ENCODE data around the gene DIABLO. TPM values are rescaled to one million over a fixed set of nuclear protein-coding genes. Genes with fewer than 3 reads are reported as not detected.

DIABLO gene
- total and polyA plus RNA-seq, 9 of the 15 experiments (the other 6 are each of a cell fraction or from before 2014, with no cell fraction given), result 37.3 to 101 (median 80.1) TPM

- TF ChIP-seq NR2C2 (CRISPR knock-in tag; IDR thresholded peaks at IDR 0.05), result no peak
- TF ChIP-seq NR2C2 (tag; IDR thresholded peaks at IDR 0.05), result no peak
- TF ChIP-seq MEF2A (IDR thresholded peaks at IDR 0.05; ENCODE audit: control insufficient read depth, low read depth, low read length), result no peak
- TF ChIP-seq RFX1 (IDR thresholded peaks at IDR 0.05), result no peak
- TF ChIP-seq TARDBP (IDR thresholded peaks at IDR 0.05), result no peak
- no peak for TF ChIP-seq NR2C1 (IDR thresholded peaks at IDR 0.05)
- no peak for TF ChIP-seq NR2C1 (tag; IDR thresholded peaks at IDR 0.05)
- TF ChIP-seq DACH1 (IDR thresholded peaks at IDR 0.05; ENCODE audit: partially characterized antibody), result no peak
- TF ChIP-seq TBP (optimal IDR thresholded peaks at IDR 0.05; ENCODE audit: low read depth, low read length), result peak; percentile 50
- TF ChIP-seq KAT8 (IDR thresholded peaks at IDR 0.05; ENCODE audit: low read depth), result no peak
- TF ChIP-seq SAFB2 (IDR thresholded peaks at IDR 0.05; ENCODE audit: borderline replicate concordance, low read depth, low read length, severe bottlenecking), result no peak
- no peak for TF ChIP-seq ZNF655 (CRISPR knock-in tag; IDR thresholded peaks at IDR 0.05)
- no peak for TF ChIP-seq POLR3G (IDR thresholded peaks at IDR 0.05; ENCODE audit: extremely low read depth, insufficient read length, insufficient replicate concordance)
- no peak for TF ChIP-seq ZNF518B (CRISPR knock-in tag; IDR thresholded peaks at IDR 0.05)
- no peak for TF ChIP-seq RBM14 (IDR thresholded peaks at IDR 0.05; ENCODE audit: borderline replicate concordance, insufficient read depth, low read depth, low read length)
- no peak for TF ChIP-seq BRCA1 (IDR thresholded peaks at IDR 0.05)
- TF ChIP-seq BRCA1 (CRISPR knock-in tag; IDR thresholded peaks at IDR 0.05), result no peak
- no peak for TF ChIP-seq SNRNP70 (optimal IDR thresholded peaks at IDR 0.05; ENCODE audit: low read depth, low read length)
- TF ChIP-seq COPS2 (conservative IDR thresholded peaks at IDR 0.05), result no peak
- TF ChIP-seq HMGXB4 (CRISPR knock-in tag; IDR thresholded peaks at IDR 0.05), result no peak
- TF ChIP-seq BDP1 (IDR thresholded peaks at IDR 0.05; ENCODE audit: insufficient read depth, insufficient read length), result no peak
- TF ChIP-seq TEAD4 (IDR thresholded peaks at IDR 0.05; ENCODE audit: low read length), result no peak
- TF ChIP-seq TEAD4 (CRISPR knock-in tag; IDR thresholded peaks at IDR 0.05; ENCODE audit: borderline replicate concordance), result no peak
- TF ChIP-seq ZNF146 (CRISPR knock-in tag; IDR thresholded peaks at IDR 0.05; ENCODE audit: unreplicated experiment), result no peak
These were observed 22.3 kb downstream of the DIABLO start, which contains the start of gene B3GNT4 (continued) for GRCh38 chr12:122203301-122204166.
